ENCODE data around the gene CAPRIN1.

GRCh38 chr11:34013898-34014571 is 37.5 kb upstream of the CAPRIN1 start:
- TF ChIP-seq TAF1 (IDR thresholded peaks at IDR 0.05; ENCODE audit: borderline replicate concordance, low read depth, low read length), result no peak
- TF ChIP-seq CREM (IDR thresholded peaks at IDR 0.05; ENCODE audit: low read depth), result no peak
- no peak for TF ChIP-seq NR2C2 (IDR thresholded peaks at IDR 0.05; ENCODE audit: borderline replicate concordance, control insufficient read depth, insufficient read length, low read depth)
- TF ChIP-seq PKNOX1 (IDR thresholded peaks at IDR 0.05), result no peak
- TF ChIP-seq, protein P1, sequence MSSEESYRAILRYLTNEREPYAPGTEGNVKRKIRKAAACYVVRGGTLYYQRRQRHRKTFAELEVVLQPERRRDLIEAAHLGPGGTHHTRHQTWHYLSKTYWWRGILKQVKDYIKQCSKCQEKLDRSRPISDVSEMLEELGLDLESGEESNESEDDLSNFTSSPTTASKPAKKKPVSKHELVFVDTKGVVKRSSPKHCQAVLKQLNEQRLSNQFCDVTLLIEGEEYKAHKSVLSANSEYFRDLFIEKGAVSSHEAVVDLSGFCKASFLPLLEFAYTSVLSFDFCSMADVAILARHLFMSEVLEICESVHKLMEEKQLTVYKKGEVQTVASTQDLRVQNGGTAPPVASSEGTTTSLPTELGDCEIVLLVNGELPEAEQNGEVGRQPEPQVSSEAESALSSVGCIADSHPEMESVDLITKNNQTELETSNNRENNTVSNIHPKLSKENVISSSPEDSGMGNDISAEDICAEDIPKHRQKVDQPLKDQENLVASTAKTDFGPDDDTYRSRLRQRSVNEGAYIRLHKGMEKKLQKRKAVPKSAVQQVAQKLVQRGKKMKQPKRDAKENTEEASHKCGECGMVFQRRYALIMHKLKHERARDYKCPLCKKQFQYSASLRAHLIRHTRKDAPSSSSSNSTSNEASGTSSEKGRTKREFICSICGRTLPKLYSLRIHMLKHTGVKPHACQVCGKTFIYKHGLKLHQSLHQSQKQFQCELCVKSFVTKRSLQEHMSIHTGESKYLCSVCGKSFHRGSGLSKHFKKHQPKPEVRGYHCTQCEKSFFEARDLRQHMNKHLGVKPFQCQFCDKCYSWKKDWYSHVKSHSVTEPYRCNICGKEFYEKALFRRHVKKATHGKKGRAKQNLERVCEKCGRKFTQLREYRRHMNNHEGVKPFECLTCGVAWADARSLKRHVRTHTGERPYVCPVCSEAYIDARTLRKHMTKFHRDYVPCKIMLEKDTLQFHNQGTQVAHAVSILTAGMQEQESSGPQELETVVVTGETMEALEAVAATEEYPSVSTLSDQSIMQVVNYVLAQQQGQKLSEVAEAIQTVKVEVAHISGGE (CRISPR knock-in tag; IDR thresholded peaks at IDR 0.05), result no peak
- no peak for TF ChIP-seq POLR2A (IDR thresholded peaks at IDR 0.05; ENCODE audit: low read depth, low read length)
- TF ChIP-seq CBFB (IDR thresholded peaks at IDR 0.05; ENCODE audit: low read depth), result no peak
- TF ChIP-seq RAD21 (IDR thresholded peaks at IDR 0.05; ENCODE audit: insufficient read depth, low read depth, low read length), result no peak
- no peak for TF ChIP-seq BCLAF1 (IDR thresholded peaks at IDR 0.05)
- TF ChIP-seq, protein P2, sequence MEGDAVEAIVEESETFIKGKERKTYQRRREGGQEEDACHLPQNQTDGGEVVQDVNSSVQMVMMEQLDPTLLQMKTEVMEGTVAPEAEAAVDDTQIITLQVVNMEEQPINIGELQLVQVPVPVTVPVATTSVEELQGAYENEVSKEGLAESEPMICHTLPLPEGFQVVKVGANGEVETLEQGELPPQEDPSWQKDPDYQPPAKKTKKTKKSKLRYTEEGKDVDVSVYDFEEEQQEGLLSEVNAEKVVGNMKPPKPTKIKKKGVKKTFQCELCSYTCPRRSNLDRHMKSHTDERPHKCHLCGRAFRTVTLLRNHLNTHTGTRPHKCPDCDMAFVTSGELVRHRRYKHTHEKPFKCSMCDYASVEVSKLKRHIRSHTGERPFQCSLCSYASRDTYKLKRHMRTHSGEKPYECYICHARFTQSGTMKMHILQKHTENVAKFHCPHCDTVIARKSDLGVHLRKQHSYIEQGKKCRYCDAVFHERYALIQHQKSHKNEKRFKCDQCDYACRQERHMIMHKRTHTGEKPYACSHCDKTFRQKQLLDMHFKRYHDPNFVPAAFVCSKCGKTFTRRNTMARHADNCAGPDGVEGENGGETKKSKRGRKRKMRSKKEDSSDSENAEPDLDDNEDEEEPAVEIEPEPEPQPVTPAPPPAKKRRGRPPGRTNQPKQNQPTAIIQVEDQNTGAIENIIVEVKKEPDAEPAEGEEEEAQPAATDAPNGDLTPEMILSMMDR (IDR thresholded peaks at IDR 0.05 in 2 of 3, conservative IDR thresholded peaks at IDR 0.05 in 1 of 3; ENCODE audit: control insufficient read depth in 2 of 3, extremely low read depth in 1 of 3, insufficient read depth in 1 of 3, low read depth in 3 of 3, low read length in 3 of 3), result no peak
- TF ChIP-seq E2F4 (IDR thresholded peaks at IDR 0.05; ENCODE audit: low read depth, low read length), result no peak

All from GM12878 (cell line).